ENCODE results near the gene TMEM132C.

DNA sequence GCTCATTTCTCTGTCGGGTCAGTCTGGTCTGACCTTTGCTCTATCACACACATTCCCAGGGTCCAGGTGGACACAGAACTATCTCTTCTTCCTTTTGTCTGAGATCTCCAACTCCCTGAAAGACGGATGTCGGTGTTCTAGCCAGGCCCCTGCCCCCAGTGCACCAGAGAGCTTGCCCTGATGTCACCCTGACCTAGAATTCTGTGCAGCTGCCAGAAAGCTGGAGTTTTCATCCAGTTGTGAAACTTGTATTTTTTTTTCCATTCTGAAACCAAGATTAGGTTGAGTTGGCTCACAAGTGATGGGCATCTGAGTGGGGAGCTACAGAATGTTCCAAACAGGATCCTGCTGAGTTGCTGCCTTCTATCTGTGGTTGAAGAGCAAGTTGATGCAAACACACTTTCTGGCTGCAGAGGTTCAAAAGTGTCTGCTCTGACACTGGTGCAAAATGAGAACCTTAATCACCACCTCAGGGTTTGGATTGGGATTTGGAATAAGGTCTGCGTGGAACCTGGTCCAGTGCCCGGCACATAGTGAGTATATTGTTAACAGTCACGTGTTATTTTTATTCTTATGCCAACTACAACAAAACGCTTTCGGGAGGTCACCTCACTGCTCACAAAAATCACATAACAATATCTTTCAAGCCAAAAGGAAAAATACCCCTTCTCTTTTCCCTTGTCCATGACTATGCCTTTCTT, 345.3 kb downstream of the TMEM132C start:
- TF ChIP-seq, protein P1, sequence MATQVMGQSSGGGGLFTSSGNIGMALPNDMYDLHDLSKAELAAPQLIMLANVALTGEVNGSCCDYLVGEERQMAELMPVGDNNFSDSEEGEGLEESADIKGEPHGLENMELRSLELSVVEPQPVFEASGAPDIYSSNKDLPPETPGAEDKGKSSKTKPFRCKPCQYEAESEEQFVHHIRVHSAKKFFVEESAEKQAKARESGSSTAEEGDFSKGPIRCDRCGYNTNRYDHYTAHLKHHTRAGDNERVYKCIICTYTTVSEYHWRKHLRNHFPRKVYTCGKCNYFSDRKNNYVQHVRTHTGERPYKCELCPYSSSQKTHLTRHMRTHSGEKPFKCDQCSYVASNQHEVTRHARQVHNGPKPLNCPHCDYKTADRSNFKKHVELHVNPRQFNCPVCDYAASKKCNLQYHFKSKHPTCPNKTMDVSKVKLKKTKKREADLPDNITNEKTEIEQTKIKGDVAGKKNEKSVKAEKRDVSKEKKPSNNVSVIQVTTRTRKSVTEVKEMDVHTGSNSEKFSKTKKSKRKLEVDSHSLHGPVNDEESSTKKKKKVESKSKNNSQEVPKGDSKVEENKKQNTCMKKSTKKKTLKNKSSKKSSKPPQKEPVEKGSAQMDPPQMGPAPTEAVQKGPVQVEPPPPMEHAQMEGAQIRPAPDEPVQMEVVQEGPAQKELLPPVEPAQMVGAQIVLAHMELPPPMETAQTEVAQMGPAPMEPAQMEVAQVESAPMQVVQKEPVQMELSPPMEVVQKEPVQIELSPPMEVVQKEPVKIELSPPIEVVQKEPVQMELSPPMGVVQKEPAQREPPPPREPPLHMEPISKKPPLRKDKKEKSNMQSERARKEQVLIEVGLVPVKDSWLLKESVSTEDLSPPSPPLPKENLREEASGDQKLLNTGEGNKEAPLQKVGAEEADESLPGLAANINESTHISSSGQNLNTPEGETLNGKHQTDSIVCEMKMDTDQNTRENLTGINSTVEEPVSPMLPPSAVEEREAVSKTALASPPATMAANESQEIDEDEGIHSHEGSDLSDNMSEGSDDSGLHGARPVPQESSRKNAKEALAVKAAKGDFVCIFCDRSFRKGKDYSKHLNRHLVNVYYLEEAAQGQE (IDR thresholded peaks at IDR 0.05; ENCODE audit: low read depth, low read length): no peak
- no peak for TF ChIP-seq FOXM1 (IDR thresholded peaks at IDR 0.05; ENCODE audit: low read depth)

Data from SK-N-SH (cell line).